Fibroblast of pulmonary artery (primary cell): ENCODE data around the gene KRTAP5-5.
"Not testable (repeated sequence)": the region's sequence is repeated elsewhere in the genome, so short reads cannot be mapped to it uniquely, and the experiment has no call there.

Experiments used
- DNase-seq: peaks from one replicate; pipeline ENCODE4 v3.0.0-alpha.2; 2010; ENCODE audit warnings: low read depth
- H3K4me3 ChIP-seq: replicated peaks from 2 replicates; pipeline ENCODE4 v1.5.1; 2011; ENCODE audit warnings: low read depth, mild to moderate bottlenecking, control low read depth, low read length, moderate library complexity
- CTCF ChIP-seq: IDR thresholded peaks from 2 replicates; pipeline ENCODE4 v1.5.1; 2011; ENCODE audit warnings: mild to moderate bottlenecking, control low read depth, low read length, inconsistent platforms; ENCODE audit errors: missing control alignments

The KRTAP5-5 gene

GRCh38 chr11:1655168-1656060 lies 25.8 kb downstream of the KRTAP5-5 start:
- no peak overlapping the region for H3K4me3 ChIP-seq
- no peak for DNase-seq
- no peak for TF ChIP-seq CTCF

- TF ChIP-seq CTCF: no peak
- no peak for DNase-seq
- no peak overlapping the region for H3K4me3 ChIP-seq
Measured at GRCh38 chr11:1656061-1656441, 26.5 kb downstream of the KRTAP5-5 start.

- TF ChIP-seq CTCF: no peak
- no peak overlapping the region for H3K4me3 ChIP-seq
- no peak for DNase-seq
Measured at GRCh38 chr11:1656670-1657069, 27.1 kb downstream of the KRTAP5-5 start.

- DNase-seq: no peak
- H3K4me3 ChIP-seq: no peak overlapping the region
Measured at GRCh38 chr11:1659506-1659905, 29.9 kb downstream of the KRTAP5-5 start.

GRCh38 chr11:1660111-1660867 lies 30.7 kb downstream of the KRTAP5-5 start:
- no peak overlapping the region for H3K4me3 ChIP-seq
- DNase-seq: no peak
- no peak for TF ChIP-seq CTCF

More at GRCh38 chr11:1659506-1659905, 29.9 kb downstream of the KRTAP5-5 start:
- no peak for TF ChIP-seq CTCF

DNA sequence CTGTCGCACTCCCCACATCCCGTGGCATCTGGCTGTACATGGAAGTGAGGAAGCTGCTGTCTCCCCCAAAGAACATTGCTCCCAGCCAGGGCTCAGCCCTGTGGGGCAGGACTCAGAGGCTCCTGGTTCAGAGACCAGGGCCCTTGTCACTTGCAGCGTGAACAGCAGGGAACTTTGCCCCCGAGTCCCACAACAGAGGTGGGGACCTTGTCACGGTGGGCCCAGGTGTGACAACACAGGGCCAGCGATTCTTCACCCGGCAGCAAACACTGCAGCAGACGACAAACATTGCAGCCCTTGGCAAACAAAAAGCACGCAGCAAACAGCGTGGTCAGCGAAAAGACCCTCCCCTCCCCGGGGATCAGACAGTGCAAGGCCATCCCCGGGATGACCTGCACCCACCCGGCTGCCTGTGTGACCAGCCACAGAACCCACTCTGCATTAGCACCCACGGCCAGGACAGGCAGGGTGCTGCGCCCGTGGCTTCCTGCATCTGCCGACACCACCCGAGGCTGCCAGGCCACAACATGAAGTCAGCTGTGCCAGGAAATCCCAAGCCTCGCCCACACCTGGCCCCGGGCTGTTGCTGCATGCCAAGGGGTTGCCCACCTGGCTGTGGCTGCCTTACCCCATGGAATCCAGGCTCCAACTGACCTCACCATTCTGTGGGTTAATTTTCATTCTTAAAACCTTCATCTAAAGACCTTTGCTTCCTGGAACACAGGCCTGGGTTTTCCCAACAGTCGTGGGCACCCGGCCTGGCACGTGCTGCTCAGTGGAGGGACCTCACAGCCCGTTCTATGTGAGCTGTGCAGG lies 32.1 kb downstream of the KRTAP5-5 start:
- DNase-seq, H3K4me3 ChIP-seq: not testable (repeated sequence)

- not testable (repeated sequence) for H3K4me3 ChIP-seq, DNase-seq
Measured at GRCh38 chr11:1662699-1663283, 33.2 kb downstream of the KRTAP5-5 start.
